ENCODE results near the gene LARP4B. TPM values are rescaled to one million over a fixed set of nuclear protein-coding genes. Genes with fewer than 3 reads are reported as not detected.

Gene LARP4B
- total and polyA plus RNA-seq, 7 donors = 16.6 to 88.3 (median 66.6) TPM

GRCh38 chr10:905972-906371 lies 25.5 kb downstream of the LARP4B start:
- DNase-seq = no peak
- H3K27ac ChIP-seq = no peak overlapping the region
- no peak overlapping the region for H3K4me3 ChIP-seq
- H3K36me3 ChIP-seq (ENCODE audit: insufficient read depth in 1 of 2, low read depth in 1 of 2) = peaks cover 0 to 35% of the 10 kb centered on the region in 2 donors
- H3K4me1 ChIP-seq = peaks cover 10% of the 10 kb centered on the region
- no peak for ATAC-seq
- intact Hi-C loops (cut with DNase I) = no loop called here
- TF ChIP-seq, protein P1, sequence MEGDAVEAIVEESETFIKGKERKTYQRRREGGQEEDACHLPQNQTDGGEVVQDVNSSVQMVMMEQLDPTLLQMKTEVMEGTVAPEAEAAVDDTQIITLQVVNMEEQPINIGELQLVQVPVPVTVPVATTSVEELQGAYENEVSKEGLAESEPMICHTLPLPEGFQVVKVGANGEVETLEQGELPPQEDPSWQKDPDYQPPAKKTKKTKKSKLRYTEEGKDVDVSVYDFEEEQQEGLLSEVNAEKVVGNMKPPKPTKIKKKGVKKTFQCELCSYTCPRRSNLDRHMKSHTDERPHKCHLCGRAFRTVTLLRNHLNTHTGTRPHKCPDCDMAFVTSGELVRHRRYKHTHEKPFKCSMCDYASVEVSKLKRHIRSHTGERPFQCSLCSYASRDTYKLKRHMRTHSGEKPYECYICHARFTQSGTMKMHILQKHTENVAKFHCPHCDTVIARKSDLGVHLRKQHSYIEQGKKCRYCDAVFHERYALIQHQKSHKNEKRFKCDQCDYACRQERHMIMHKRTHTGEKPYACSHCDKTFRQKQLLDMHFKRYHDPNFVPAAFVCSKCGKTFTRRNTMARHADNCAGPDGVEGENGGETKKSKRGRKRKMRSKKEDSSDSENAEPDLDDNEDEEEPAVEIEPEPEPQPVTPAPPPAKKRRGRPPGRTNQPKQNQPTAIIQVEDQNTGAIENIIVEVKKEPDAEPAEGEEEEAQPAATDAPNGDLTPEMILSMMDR (IDR thresholded peaks at IDR 0.05) = no peak
- no peaks in the 10 kb centered on the region for H3K27me3 ChIP-seq (ENCODE audit: insufficient read depth in 3 of 3, low read length in 2 of 3)
- 63 to 79% (median 69%) methylated on average over 1 of the region's 1 CpG for WGBS, 3 donors
- H3K9me3 ChIP-seq = no peaks in the 10 kb centered on the region

- no peak for ATAC-seq
- no peak for DNase-seq
- Histone ChIP-seq H3K4me1 (peaks cover 10% of the 10 kb centered on the region), H3K9me3 (no peaks in the 10 kb centered on the region), H3K36me3 (ENCODE audit: insufficient read depth in 1 of 2, low read depth in 1 of 2) (peaks cover 0 to 30% of the 10 kb centered on the region in 2 donors), H3K4me3 (no peak overlapping the region), H3K27ac (no peak overlapping the region), H3K27me3 (ENCODE audit: insufficient read depth in 3 of 3, low read length in 2 of 3) (no peaks in the 10 kb centered on the region)
- intact Hi-C loops (cut with DNase I) = no loop called here
- TF ChIP-seq, protein P1 (IDR thresholded peaks at IDR 0.05) = no peak
- WGBS, 3 donors = 45 to 54% (median 54%) methylated on average over 3 of the region's 3 CpGs
Observed at GRCh38 chr10:905503-905902, 26.0 kb downstream of the LARP4B start.

GRCh38 chr10:904403-904802 lies 27.1 kb downstream of the LARP4B start:
- Histone ChIP-seq H3K27me3 (ENCODE audit: insufficient read depth in 3 of 3, low read length in 2 of 3) (no peaks in the 10 kb centered on the region), H3K36me3 (ENCODE audit: insufficient read depth in 1 of 2, low read depth in 1 of 2) (peaks cover 0 to 26% of the 10 kb centered on the region in 2 donors), H3K4me3 (no peak overlapping the region), H3K9me3 (no peaks in the 10 kb centered on the region), H3K4me1 (peaks cover 11% of the 10 kb centered on the region), H3K27ac (no peak overlapping the region)
- TF ChIP-seq, protein P1 (IDR thresholded peaks at IDR 0.05) = no peak
- WGBS, 3 donors = 96 to 98% (median 97%) methylated on average over 5 of the region's 5 CpGs
- DNase-seq (no peak), ATAC-seq (peak in 1 of 4 donors; percentile 41)
- intact Hi-C loops (cut with DNase I) = no loop called here

- H3K27ac ChIP-seq = no peak overlapping the region
- WGBS, 3 donors = 91 to 95% (median 93%) methylated on average over 2 of the region's 2 CpGs
- no peaks in the 10 kb centered on the region for H3K27me3 ChIP-seq (ENCODE audit: insufficient read depth in 3 of 3, low read length in 2 of 3)
- no peaks in the 10 kb centered on the region for H3K36me3 ChIP-seq (ENCODE audit: insufficient read depth in 1 of 2, low read depth in 1 of 2)
- no peak overlapping the region for H3K4me3 ChIP-seq
- TF ChIP-seq, protein P1 (IDR thresholded peaks at IDR 0.05) = no peak
- intact Hi-C loops (cut with DNase I) = no loop called here
- H3K9me3 ChIP-seq = no peaks in the 10 kb centered on the region
- ATAC-seq (no peak), DNase-seq (no peak)
- peaks cover 13% of the 10 kb centered on the region for H3K4me1 ChIP-seq
Observed at GRCh38 chr10:898141-898540, 33.4 kb downstream of the LARP4B start.

DNA sequence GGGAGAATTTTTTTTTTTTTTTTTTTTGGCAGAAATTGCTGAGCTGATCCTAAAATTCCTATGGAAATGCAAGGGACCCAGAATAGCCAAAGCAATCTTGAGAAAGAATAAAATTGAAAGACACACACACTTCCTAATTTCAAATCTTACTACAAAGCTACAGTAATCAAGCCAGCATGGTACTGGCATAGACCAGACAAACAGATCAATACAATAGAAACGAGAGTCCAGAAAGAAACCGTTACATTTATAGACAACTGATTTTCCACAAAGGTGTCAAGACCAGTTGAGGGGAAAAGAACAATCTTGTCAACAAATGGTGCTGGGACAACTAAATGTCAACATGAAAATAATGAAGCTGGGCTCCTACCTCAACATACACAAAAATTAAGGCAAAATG lies 34.5 kb downstream of the LARP4B start:
- peaks cover 13% of the 10 kb centered on the region for H3K4me1 ChIP-seq
- no peaks in the 10 kb centered on the region for H3K27me3 ChIP-seq (ENCODE audit: insufficient read depth in 3 of 3, low read length in 2 of 3)
- H3K4me3 ChIP-seq = no peak overlapping the region
- WGBS, 3 donors = 94 to 97% (median 95%) methylated on average over 2 of the region's 2 CpGs
- no peak overlapping the region for H3K27ac ChIP-seq
- DNase-seq (no peak), ATAC-seq (no peak)
- intact Hi-C loops (cut with DNase I) = no loop called here
- no peaks in the 10 kb centered on the region for H3K9me3 ChIP-seq
- no peaks in the 10 kb centered on the region for H3K36me3 ChIP-seq (ENCODE audit: insufficient read depth in 1 of 2, low read depth in 1 of 2)
- TF ChIP-seq, protein P1 (IDR thresholded peaks at IDR 0.05) = no peak
